GM10248 (cell line): ENCODE data around the gene SLC30A3.

Experiments
- CTCF ChIA-PET: fragments of 300-600 bp; sonication (Branson Sonifier 250); formaldehyde crosslinking; extraction: SDS; loops from one replicate; lab custom pipeline; 2021; ENCODE audit warnings: antibody characterized with exemption; lab: Yijun Ruan, JAX
- POLR2A ChIA-PET: fragments of 350-650 bp; sonication (Branson Sonifier 250); formaldehyde crosslinking; extraction: SDS; loops from one replicate; lab custom pipeline; 2020; ENCODE audit warnings: antibody characterized with exemption; lab: Yijun Ruan, JAX
- DNase-seq: peaks from one replicate; pipeline ENCODE4 v3.0.0; 2012; ENCODE audit errors: extremely low spot score
- CTCF ChIP-seq: IDR thresholded peaks from 2 replicates; pipeline ENCODE4 v1.5.1; 2012; ENCODE audit warnings: mild to moderate bottlenecking, low read depth; ENCODE audit errors: extremely low read depth, missing control alignments, control extremely low read depth

The SLC30A3 gene

GRCh38 chr2:27288610-27289009, 25.8 kb upstream of the SLC30A3 start:
- TF ChIP-seq CTCF, result no peak
- CTCF ChIA-PET, result interaction anchor here (1.0 to 9.3 kb wide), 3 partner anchors 8 to 187 kb away, joined by 3 to 87 read pairs (median 63); partner anchors contain the start of gene TRIM54
- POLR2A ChIA-PET, result no interaction called here
- DNase-seq, result no peak

GRCh38 chr2:27285481-27285880, 22.6 kb upstream of the SLC30A3 start:
- ChIA-PET POLR2A (no interaction called here), CTCF (interaction anchor here (7.0 kb wide), 1 partner anchor 15 kb away, joined by 138 read pairs; no protein-coding TSS in a partner anchor)
- TF ChIP-seq CTCF, result no peak
- DNase-seq, result no peak

- no peak for DNase-seq
- POLR2A ChIA-PET, result no interaction called here
- CTCF ChIA-PET, result interaction anchor here (0.7 to 10.1 kb wide), 4 partner anchors 10 to 186 kb away, joined by 3 to 138 read pairs (median 118); partner anchors contain the start of genes DNAJC5G and SLC30A3
- no peak for TF ChIP-seq CTCF
These were observed 22.1 kb upstream of the SLC30A3 start for GRCh38 chr2:27284996-27285395.

- DNase-seq, result no peak
- ChIA-PET POLR2A (no interaction called here), CTCF (interaction anchor here (0.8 to 10.1 kb wide), 13 partner anchors 9 to 400 kb away, joined by 3 to 138 read pairs (median 4); partner anchors contain the start of genes AGBL5 and SLC30A3)
- no peak for TF ChIP-seq CTCF
These were observed 20.0 kb upstream of the SLC30A3 start for GRCh38 chr2:27282892-27283291.

GRCh38 chr2:27281855-27282559, 19.2 kb upstream of the SLC30A3 start, which contains the start of gene TRIM54:
TSS of gene TRIM54 (plus strand) at chr2:27282429. CDS start at chr2:27282732, 303 bp downstream.
- ChIA-PET POLR2A (no interaction called here), CTCF (interaction anchor here (0.7 to 10.1 kb wide), 20 partner anchors 10 to 401 kb away, joined by 3 to 138 read pairs (median 4); partner anchors contain the start of genes AGBL5 and SLC30A3)

More at GRCh38 chr2:27281855-27282559, 19.2 kb upstream of the SLC30A3 start, which contains the start of gene TRIM54:
- DNase-seq, result no peak
- no peak for TF ChIP-seq CTCF
